Loucy (cell line): ENCODE data around the gene TEPSIN.

ENCODE experiments used
- H2AFZ ChIP-seq: fragments of 200-600 bp; sonication (generic); 2 replicates; pipeline ENCODE4 v1.6.0; 2016; ENCODE audit warnings: antibody characterized with exemption, mild to moderate bottlenecking, low read length, moderate library complexity
- H3F3A ChIP-seq: fragments of 200-600 bp; 2 replicates; pipeline ENCODE4 v1.6.0; 2016; ENCODE audit warnings: antibody characterized with exemption, low read depth, mild to moderate bottlenecking
- H3K27me3 ChIP-seq: fragments of 200-600 bp; sonication (generic); 2 replicates; pipeline ENCODE4 v1.6.1; 2014; ENCODE audit warnings: low read length, mild to moderate bottlenecking; ENCODE audit not compliant: insufficient read depth, poor library complexity, severe bottlenecking
- H3K36me3 ChIP-seq: fragments of 200-600 bp; sonication (generic); 2 replicates; pipeline ENCODE4 v1.6.1; 2016; ENCODE audit warnings: low read length; ENCODE audit not compliant: insufficient read depth
- H3K4me1 ChIP-seq: fragments of 200-600 bp; sonication (generic); 2 replicates; pipeline ENCODE4 v1.5.1; 2014; ENCODE audit warnings: low read length, mild to moderate bottlenecking; ENCODE audit not compliant: insufficient read depth, poor library complexity, severe bottlenecking
- H3K4me2 ChIP-seq: fragments of 200-600 bp; sonication (generic); 2 replicates; pipeline ENCODE4 v1.6.0; 2014; ENCODE audit warnings: antibody characterized with exemption, low read length, low read depth, mild to moderate bottlenecking; ENCODE audit not compliant: poor library complexity, severe bottlenecking
- H3K4me3 ChIP-seq: fragments of 200-600 bp; sonication (generic); 2 replicates; pipeline ENCODE4 v1.5.1; 2014; ENCODE audit warnings: low read length, mild to moderate bottlenecking, mixed read lengths; ENCODE audit not compliant: poor library complexity, severe bottlenecking
- H3K79me2 ChIP-seq: fragments of 200-600 bp; sonication (generic); 2 replicates; pipeline ENCODE4 v1.6.1; 2014; ENCODE audit warnings: low read length; ENCODE audit not compliant: insufficient read depth
- H3K9ac ChIP-seq: fragments of 200-600 bp; sonication (generic); 2 replicates; pipeline ENCODE4 v1.6.0; 2014; ENCODE audit warnings: mild to moderate bottlenecking, low read depth, low read length, moderate library complexity; ENCODE audit not compliant: poor library complexity, severe bottlenecking
- H3K9me2 ChIP-seq: fragments of 200-600 bp; sonication (generic); replicated peaks from 2 replicates; pipeline ENCODE4 v1.6.1; 2016; ENCODE audit warnings: low read depth, low read length, mixed read lengths
- H3K9me3 ChIP-seq: fragments of 200-600 bp; sonication (generic); 2 replicates; pipeline ENCODE4 v1.6.1; 2014; ENCODE audit warnings: mild to moderate bottlenecking, antibody characterized with exemption, low read length, low read depth; ENCODE audit not compliant: insufficient read depth
- H4K20me1 ChIP-seq: fragments of 200-600 bp; sonication (generic); 2 replicates; pipeline ENCODE4 v1.6.0; 2014; ENCODE audit warnings: antibody characterized with exemption, low read length, mild to moderate bottlenecking; ENCODE audit not compliant: insufficient read depth, poor library complexity, severe bottlenecking
- EZH2phosphoT487 ChIP-seq: fragments of 200-600 bp; IDR thresholded peaks from 2 replicates; pipeline ENCODE4 v1.6.1; 2018; ENCODE audit warnings: antibody characterized with exemption, mild to moderate bottlenecking, moderate library complexity, borderline replicate concordance
- TF ChIP-seq, protein P1 (sequence below): fragments of 200-600 bp; sonication (generic); conservative IDR thresholded peaks from 2 replicates; pipeline ENCODE4 v1.5.1; 2014; ENCODE audit warnings: mild to moderate bottlenecking, antibody characterized with exemption, low read length

Gene TEPSIN

DNA sequence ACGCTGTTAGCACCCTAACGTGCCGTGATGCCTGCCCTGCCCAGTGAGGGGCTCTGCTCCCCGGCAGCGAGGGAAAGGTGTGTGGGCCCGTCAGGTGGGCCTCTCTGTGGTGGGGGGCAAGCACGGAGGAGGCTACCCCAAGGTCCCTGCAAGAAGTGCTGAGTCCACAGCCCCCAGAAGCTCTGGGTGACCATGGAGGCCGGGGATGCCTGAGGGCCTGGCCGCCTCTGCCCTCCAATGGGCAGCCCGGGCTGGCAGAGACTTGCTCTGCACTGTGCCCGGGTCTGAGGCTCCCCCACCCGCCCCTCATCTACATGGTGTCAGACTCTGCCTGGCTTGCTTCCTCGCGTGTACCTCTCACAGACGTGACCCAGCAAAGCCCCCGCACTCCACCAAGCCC is 44.0 kb upstream of the TEPSIN start:
- peaks cover 20% of the 10 kb centered on the region for H3K4me1 ChIP-seq
- peaks cover 15% of the 10 kb centered on the region; the same call in 1 of the 2 replicates for H3K36me3 ChIP-seq
- no peak overlapping the region for H3K9ac ChIP-seq
- 0 out of 2 replicates have a peak, but pooled peaks cover 5% of the 10 kb centered on the region for H3F3A ChIP-seq
- H3K9me2 ChIP-seq: no peaks in the 10 kb centered on the region
- H3K9me3 ChIP-seq: no peaks in the 10 kb centered on the region
- no peak overlapping the region for H2AFZ ChIP-seq
- TF ChIP-seq, protein P1, sequence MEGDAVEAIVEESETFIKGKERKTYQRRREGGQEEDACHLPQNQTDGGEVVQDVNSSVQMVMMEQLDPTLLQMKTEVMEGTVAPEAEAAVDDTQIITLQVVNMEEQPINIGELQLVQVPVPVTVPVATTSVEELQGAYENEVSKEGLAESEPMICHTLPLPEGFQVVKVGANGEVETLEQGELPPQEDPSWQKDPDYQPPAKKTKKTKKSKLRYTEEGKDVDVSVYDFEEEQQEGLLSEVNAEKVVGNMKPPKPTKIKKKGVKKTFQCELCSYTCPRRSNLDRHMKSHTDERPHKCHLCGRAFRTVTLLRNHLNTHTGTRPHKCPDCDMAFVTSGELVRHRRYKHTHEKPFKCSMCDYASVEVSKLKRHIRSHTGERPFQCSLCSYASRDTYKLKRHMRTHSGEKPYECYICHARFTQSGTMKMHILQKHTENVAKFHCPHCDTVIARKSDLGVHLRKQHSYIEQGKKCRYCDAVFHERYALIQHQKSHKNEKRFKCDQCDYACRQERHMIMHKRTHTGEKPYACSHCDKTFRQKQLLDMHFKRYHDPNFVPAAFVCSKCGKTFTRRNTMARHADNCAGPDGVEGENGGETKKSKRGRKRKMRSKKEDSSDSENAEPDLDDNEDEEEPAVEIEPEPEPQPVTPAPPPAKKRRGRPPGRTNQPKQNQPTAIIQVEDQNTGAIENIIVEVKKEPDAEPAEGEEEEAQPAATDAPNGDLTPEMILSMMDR: no peak
- no peak for TF ChIP-seq EZH2phosphoT487
- H3K4me3 ChIP-seq: no peak overlapping the region
- H3K79me2 ChIP-seq: peaks cover 62% of the 10 kb centered on the region
- no peaks in the 10 kb centered on the region for H4K20me1 ChIP-seq
- no peak overlapping the region for H3K4me2 ChIP-seq
- H3K27me3 ChIP-seq: no peaks in the 10 kb centered on the region

DNA sequence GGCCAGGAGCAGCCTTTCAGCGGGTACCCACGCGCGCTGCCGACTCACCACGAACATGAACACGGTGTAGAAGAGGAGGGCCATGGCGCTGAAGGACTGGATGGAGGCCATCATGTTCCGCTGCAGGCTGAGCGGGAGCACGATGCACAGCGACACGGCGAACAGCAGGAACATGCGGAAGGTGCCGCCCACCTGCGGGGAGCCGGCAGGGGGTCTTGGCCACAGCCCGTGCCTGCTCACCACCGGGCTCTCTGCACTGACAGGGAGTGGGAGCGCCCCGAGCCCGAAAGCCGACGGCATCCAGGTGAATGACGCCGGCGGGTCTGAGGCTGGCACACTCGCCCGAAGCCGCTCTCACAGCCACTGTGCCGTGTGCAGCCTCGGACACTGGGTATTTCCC is 43.3 kb upstream of the TEPSIN start:
- H3K9me2 ChIP-seq: no peaks in the 10 kb centered on the region
- TF ChIP-seq, protein P1: no peak
- no peak for TF ChIP-seq EZH2phosphoT487
- H3K4me1 ChIP-seq: peaks cover 20% of the 10 kb centered on the region
- H3K79me2 ChIP-seq: peaks cover 55% of the 10 kb centered on the region
- H3K27me3 ChIP-seq: no peaks in the 10 kb centered on the region
- no peak overlapping the region for H2AFZ ChIP-seq
- no peaks in the 10 kb centered on the region for H4K20me1 ChIP-seq
- H3K9ac ChIP-seq: no peak overlapping the region
- H3K9me3 ChIP-seq: no peaks in the 10 kb centered on the region
- H3K4me2 ChIP-seq: no peak overlapping the region
- 0 out of 2 replicates have a peak, but pooled peaks cover 5% of the 10 kb centered on the region for H3F3A ChIP-seq
- H3K36me3 ChIP-seq: peaks cover 15% of the 10 kb centered on the region; the same call in 1 of the 2 replicates
- H3K4me3 ChIP-seq: no peak overlapping the region

- Histone ChIP-seq H3K36me3 (peaks cover 19% of the 10 kb centered on the region; the same call in 1 of the 2 replicates), H4K20me1 (no peaks in the 10 kb centered on the region), H3K9me3 (no peaks in the 10 kb centered on the region), H3K9ac (no peak overlapping the region), H2AFZ (no peak overlapping the region), H3K9me2 (no peaks in the 10 kb centered on the region), H3K27me3 (no peaks in the 10 kb centered on the region), H3F3A (no peaks in the 10 kb centered on the region), H3K79me2 (peaks cover 39% of the 10 kb centered on the region), H3K4me1 (peaks cover 8% of the 10 kb centered on the region), H3K4me3 (no peak overlapping the region), H3K4me2 (no peak overlapping the region)
- TF ChIP-seq EZH2phosphoT487: no peak
- TF ChIP-seq, protein P1: no peak
Observed at GRCh38 chr17:81280571-81280970, 41.7 kb upstream of the TEPSIN start.
